OCI-LY7 (cell line): ENCODE data around the gene C12orf56. TPM values are rescaled to one million over a fixed set of nuclear protein-coding genes. Genes with fewer than 3 reads are reported as not detected.

Experiments used
- BruUV-seq: library from RNA; stranded (reverse); fragments of 400-500 nt; replicated peaks from 2 replicates; lab custom pipeline; 2021; lab: Mats Ljungman, UMichigan
- CTCF ChIA-PET: fragments of 300-600 bp; sonication (Branson Sonifier 250); formaldehyde crosslinking; loops from one replicate; lab custom pipeline; 2022; ENCODE audit warnings: antibody characterized with exemption; ENCODE audit not compliant: unreplicated experiment; lab: Charles Lee
- POLR2A ChIA-PET: fragments of 300-600 bp; sonication (Branson Sonifier 250); formaldehyde crosslinking; loops from one replicate; lab custom pipeline; 2022; ENCODE audit warnings: antibody characterized with exemption; lab: Charles Lee
- DNase-seq: peaks from one replicate; pipeline ENCODE4 v3.0.0-alpha.2; 2015; ENCODE audit warnings: low spot score
- H2AFZ ChIP-seq: fragments of 200-600 bp; sonication (generic), shearing (Covaris generic); 2 replicates; pipeline ENCODE4 v1.6.1; 2014; ENCODE audit warnings: mild to moderate bottlenecking, antibody characterized with exemption, low read length, moderate library complexity
- H3K27ac ChIP-seq: fragments of 200-600 bp; sonication (generic); 2 replicates; pipeline ENCODE4 v1.5.1; 2014; ENCODE audit warnings: mixed run types, low read depth, mild to moderate bottlenecking, moderate library complexity, low read length, inconsistent platforms; ENCODE audit not compliant: poor library complexity, severe bottlenecking
- H3K36me3 ChIP-seq: fragments of 200-600 bp; sonication (generic); 2 replicates; pipeline ENCODE4 v1.6.1; 2014; ENCODE audit warnings: mild to moderate bottlenecking, antibody characterized with exemption, low read length, moderate library complexity, mixed read lengths; ENCODE audit not compliant: insufficient read depth
- H3K4me1 ChIP-seq: fragments of 200-600 bp; sonication (generic); 2 replicates; pipeline ENCODE4 v1.5.1; 2014; ENCODE audit warnings: mild to moderate bottlenecking, low read length; ENCODE audit not compliant: insufficient read depth, poor library complexity, severe bottlenecking
- H3K4me2 ChIP-seq: fragments of 200-600 bp; sonication (generic); 2 replicates; pipeline ENCODE4 v1.6.1; 2014; ENCODE audit warnings: mild to moderate bottlenecking, low read length
- H3K4me3 ChIP-seq: fragments of 200-600 bp; sonication (generic); 2 replicates; pipeline ENCODE4 v1.5.1; 2014; ENCODE audit warnings: mild to moderate bottlenecking, low read depth, low read length; ENCODE audit not compliant: poor library complexity, severe bottlenecking
- H3K79me2 ChIP-seq: fragments of 200-600 bp; sonication (generic); 2 replicates; pipeline ENCODE4 v1.6.1; 2016; ENCODE audit warnings: low read depth, mild to moderate bottlenecking, low read length, moderate library complexity, mixed read lengths; ENCODE audit not compliant: insufficient read depth
- H3K9me2 ChIP-seq: fragments of 200-600 bp; sonication (generic); 2 replicates; pipeline ENCODE4 v1.6.1; 2016; ENCODE audit warnings: mild to moderate bottlenecking, low read length, mixed read lengths; ENCODE audit not compliant: insufficient read depth
- H3K9me3 ChIP-seq: fragments of 200-600 bp; sonication (generic); 2 replicates; pipeline ENCODE4 v1.6.1; 2014; ENCODE audit warnings: mild to moderate bottlenecking, mixed run types, low read length, mixed read lengths
- H4K20me1 ChIP-seq: fragments of 200-600 bp; sonication (generic); 2 replicates; pipeline ENCODE4 v1.6.1; 2014; ENCODE audit warnings: mild to moderate bottlenecking, antibody characterized with exemption, low read length, moderate library complexity, mixed read lengths; ENCODE audit not compliant: insufficient read depth
- CTCF ChIP-seq: fragments of 200-600 bp; sonication (generic); conservative IDR thresholded peaks from 2 replicates; pipeline ENCODE4 v1.5.1; 2014; ENCODE audit warnings: mild to moderate bottlenecking, antibody characterized with exemption, low read length, moderate library complexity, mixed read lengths
- EZH2phosphoT487 ChIP-seq: fragments of 200-600 bp; sonication (generic); IDR thresholded peaks from 2 replicates; pipeline ENCODE4 v1.6.1; 2018; ENCODE audit warnings: low read depth, borderline replicate concordance, mild to moderate bottlenecking, mixed run types, antibody characterized with exemption, low read length, moderate library complexity, mixed read lengths
- intact Hi-C: fragments of 100-400 bp; cut with micrococcal nuclease; formaldehyde crosslinking; loops from one replicate; pipeline ENCODE4 v1.10.0; 2022; ENCODE audit not compliant: unreplicated experiment
- total RNA-seq, 2 experiments: library from RNA; depleted of rRNA in 1 of 2; stranded (reverse); fragments of >200 nt in 1 of 2; shearing (Covaris generic) in 1 of 2; gene quantifications; 2 replicates each; pipeline ENCODE4 v1.2.3, GENCODE V29; 2014 to 2022

C12orf56 gene
- total RNA-seq, 2 experiments from 2014 or later: not detected

GRCh38 chr12:64261813-64262212 is 128.7 kb downstream of the C12orf56 start:
- H3K4me3 ChIP-seq: no peak overlapping the region
- BruUV-seq: no TSS peak
- no peak overlapping the region for H2AFZ ChIP-seq
- H3K9me3 ChIP-seq: no peaks in the 10 kb centered on the region
- ChIA-PET CTCF (no interaction called here), POLR2A (no interaction called here)
- no peak overlapping the region for H3K4me2 ChIP-seq
- no peaks in the 10 kb centered on the region for H3K79me2 ChIP-seq
- no peak overlapping the region for H3K27ac ChIP-seq
- H4K20me1 ChIP-seq: no peaks in the 10 kb centered on the region
- no peak for DNase-seq
- intact Hi-C loops: no loop called here
- H3K4me1 ChIP-seq: no peaks in the 10 kb centered on the region
- TF ChIP-seq EZH2phosphoT487 (no peak), CTCF (no peak)
- H3K36me3 ChIP-seq: no peaks in the 10 kb centered on the region
- H3K9me2 ChIP-seq: no peaks in the 10 kb centered on the region

- intact Hi-C loops: loop anchor here (5.0 to 10.0 kb wide), 2 partner anchors 104 to 1156 kb away; no protein-coding TSS in a partner anchor
Observed at GRCh38 chr12:64258576-64258975, 132.0 kb downstream of the C12orf56 start.

More at GRCh38 chr12:64258576-64258975, 132.0 kb downstream of the C12orf56 start:
- Histone ChIP-seq H3K79me2 (no peaks in the 10 kb centered on the region), H2AFZ (no peak overlapping the region), H4K20me1 (no peaks in the 10 kb centered on the region), H3K36me3 (no peaks in the 10 kb centered on the region), H3K27ac (no peak overlapping the region), H3K9me3 (no peaks in the 10 kb centered on the region), H3K4me1 (no peaks in the 10 kb centered on the region), H3K9me2 (no peaks in the 10 kb centered on the region), H3K4me2 (no peak overlapping the region), H3K4me3 (no peak overlapping the region)
- TF ChIP-seq CTCF (no peak), EZH2phosphoT487 (no peak)
- POLR2A ChIA-PET: interaction anchor here (0.6 kb wide), 3 partner anchors 51 to 560 kb away, joined by 3 to 10 read pairs (median 3); no protein-coding TSS in a partner anchor
- BruUV-seq: no TSS peak
- CTCF ChIA-PET: no interaction called here
- no peak for DNase-seq
